Measurements from ENCODE around the gene SUCO. TPM values are rescaled to one million over a fixed set of nuclear protein-coding genes. Genes with fewer than 3 reads are reported as not detected.

Gene SUCO
- total RNA-seq, 4 donors from 2014 or later: 23.9 to 49.4 (median 34.5) TPM

- Histone ChIP-seq H3K9me3 (no peaks in the 10 kb centered on the region), H3K4me3 (no peak overlapping the region), H3K27me3 (no peaks in the 10 kb centered on the region), H3K27ac (no peak overlapping the region), H3K4me1 (peaks cover 18% of the 10 kb centered on the region), H3K36me3 (no peaks in the 10 kb centered on the region)
- DNase-seq (ENCODE audit: low spot score in 2 of 2): no peak
- 57% methylated on average over 2 of the region's 2 CpGs for WGBS
- TF ChIP-seq, protein P1, sequence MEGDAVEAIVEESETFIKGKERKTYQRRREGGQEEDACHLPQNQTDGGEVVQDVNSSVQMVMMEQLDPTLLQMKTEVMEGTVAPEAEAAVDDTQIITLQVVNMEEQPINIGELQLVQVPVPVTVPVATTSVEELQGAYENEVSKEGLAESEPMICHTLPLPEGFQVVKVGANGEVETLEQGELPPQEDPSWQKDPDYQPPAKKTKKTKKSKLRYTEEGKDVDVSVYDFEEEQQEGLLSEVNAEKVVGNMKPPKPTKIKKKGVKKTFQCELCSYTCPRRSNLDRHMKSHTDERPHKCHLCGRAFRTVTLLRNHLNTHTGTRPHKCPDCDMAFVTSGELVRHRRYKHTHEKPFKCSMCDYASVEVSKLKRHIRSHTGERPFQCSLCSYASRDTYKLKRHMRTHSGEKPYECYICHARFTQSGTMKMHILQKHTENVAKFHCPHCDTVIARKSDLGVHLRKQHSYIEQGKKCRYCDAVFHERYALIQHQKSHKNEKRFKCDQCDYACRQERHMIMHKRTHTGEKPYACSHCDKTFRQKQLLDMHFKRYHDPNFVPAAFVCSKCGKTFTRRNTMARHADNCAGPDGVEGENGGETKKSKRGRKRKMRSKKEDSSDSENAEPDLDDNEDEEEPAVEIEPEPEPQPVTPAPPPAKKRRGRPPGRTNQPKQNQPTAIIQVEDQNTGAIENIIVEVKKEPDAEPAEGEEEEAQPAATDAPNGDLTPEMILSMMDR (IDR thresholded peaks at IDR 0.05): no peak
- TF ChIP-seq POLR2AphosphoS5 (IDR thresholded peaks at IDR 0.05) (no peak), POLR2A (IDR thresholded peaks at IDR 0.05) (no peak)
These were observed 3.0 kb upstream of the SUCO start for GRCh38 chr1:172530000-172530399.

- H3K27me3 ChIP-seq: no peaks in the 10 kb centered on the region
- WGBS: 3% methylated on average over 11 of the region's 11 CpGs
- no peaks in the 10 kb centered on the region for H3K9me3 ChIP-seq
- peaks cover 33% of the 10 kb centered on the region for H3K4me1 ChIP-seq
- peak overlapping the region; percentile 62 for H3K4me3 ChIP-seq
- no peak for TF ChIP-seq POLR2A (IDR thresholded peaks at IDR 0.05)
- TF ChIP-seq POLR2AphosphoS5 (IDR thresholded peaks at IDR 0.05): no peak
- no peak for DNase-seq (ENCODE audit: low spot score in 2 of 2)
- H3K27ac ChIP-seq: peak overlapping the region; percentile 94
- no peaks in the 10 kb centered on the region for H3K36me3 ChIP-seq
These were observed 1.4 kb upstream of the SUCO start for GRCh38 chr1:172531412-172532182.

GRCh38 chr1:172532183-172532699 lies 709 bp upstream of the SUCO start:
- peaks cover 33% of the 10 kb centered on the region for H3K4me1 ChIP-seq
- peak overlapping the region; percentile 62 for H3K4me3 ChIP-seq
- DNase-seq (ENCODE audit: low spot score in 2 of 2): peak; percentile 91 to 96
- peak overlapping the region; percentile 94 for H3K27ac ChIP-seq
- TF ChIP-seq, protein P1 (IDR thresholded peaks at IDR 0.05): no peak
- TF ChIP-seq POLR2A (IDR thresholded peaks at IDR 0.05): peak; percentile 13 to 86
- no peak for TF ChIP-seq EP300 (IDR thresholded peaks at IDR 0.05)
- TF ChIP-seq POLR2AphosphoS5 (IDR thresholded peaks at IDR 0.05): no peak
- no peaks in the 10 kb centered on the region for H3K36me3 ChIP-seq
- H3K27me3 ChIP-seq: no peaks in the 10 kb centered on the region
- no peaks in the 10 kb centered on the region for H3K9me3 ChIP-seq
- WGBS: 0% methylated on average over 18 of the region's 18 CpGs

GRCh38 chr1:172533513-172534151 lies 682 bp downstream of the SUCO start:
- WGBS: under 1% methylated on average over 23 of the region's 23 CpGs
- peak; percentile 73 to 82 for DNase-seq (ENCODE audit: low spot score in 2 of 2)
- peaks cover 33% of the 10 kb centered on the region for H3K4me1 ChIP-seq
- peak overlapping the region; percentile 94 for H3K27ac ChIP-seq
- H3K4me3 ChIP-seq: peak overlapping the region; percentile 62
- no peak for TF ChIP-seq POLR2AphosphoS5 (IDR thresholded peaks at IDR 0.05)
- TF ChIP-seq EP300 (IDR thresholded peaks at IDR 0.05): no peak
- TF ChIP-seq, protein P1 (IDR thresholded peaks at IDR 0.05): no peak
- no peaks in the 10 kb centered on the region for H3K27me3 ChIP-seq
- H3K36me3 ChIP-seq: no peaks in the 10 kb centered on the region
- no peaks in the 10 kb centered on the region for H3K9me3 ChIP-seq

DNA sequence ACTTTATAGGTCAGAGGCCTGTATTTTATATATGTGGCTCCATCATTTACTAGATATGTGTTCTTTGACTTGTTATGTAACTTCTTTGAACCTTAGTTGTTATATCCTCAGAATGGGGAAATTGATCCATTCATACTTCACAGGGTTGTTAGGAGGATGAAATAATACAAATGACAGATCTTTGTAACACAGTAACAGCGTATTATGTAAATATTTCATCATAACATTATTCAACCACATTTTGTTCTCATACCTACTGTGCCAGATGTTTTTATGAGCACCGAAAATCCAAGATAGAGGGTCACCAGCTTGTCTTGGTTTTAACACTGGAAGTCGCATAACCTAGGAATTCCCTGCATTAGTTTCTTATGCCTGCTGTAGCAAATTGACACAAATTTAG lies 3.3 kb downstream of the SUCO start:
- 82% methylated on average over 3 of the region's 3 CpGs for WGBS
- Histone ChIP-seq H3K36me3 (no peaks in the 10 kb centered on the region), H3K27me3 (no peaks in the 10 kb centered on the region), H3K4me3 (no peak overlapping the region), H3K27ac (no peak overlapping the region), H3K4me1 (peaks cover 38% of the 10 kb centered on the region), H3K9me3 (no peaks in the 10 kb centered on the region)
- DNase-seq (ENCODE audit: low spot score in 2 of 2): no peak
- no peak for TF ChIP-seq POLR2A (IDR thresholded peaks at IDR 0.05)
- TF ChIP-seq, protein P1 (IDR thresholded peaks at IDR 0.05): no peak
